HepG2 (cell line): ENCODE results near the gene MRPL48. TPM values are rescaled to one million over a fixed set of nuclear protein-coding genes. Genes with fewer than 3 reads are reported as not detected.
A peak's percentile ranks its signal among the peaks of the same experiment; 100 is the strongest.

Experiments used
- ELF4 ChIP-seq: sonication (generic); formaldehyde crosslinking; IDR thresholded peaks from 2 replicates; pipeline ENCODE4 v1.5.0; 2020; ENCODE audit warnings: missing genetic modification reagents, mild to moderate bottlenecking, moderate library complexity, borderline replicate concordance
- HOXA3 ChIP-seq: sonication (generic); formaldehyde crosslinking; IDR thresholded peaks from 2 replicates; pipeline ENCODE4 v1.5.0; 2020; ENCODE audit warnings: missing genetic modification reagents
- KAT7 ChIP-seq: IDR thresholded peaks from 2 replicates; pipeline ENCODE4 v1.6.1; 2018; ENCODE audit warnings: borderline replicate concordance, missing compliant biosample characterization
- LCORL ChIP-seq, 2 experiments: fragments of 450-650 bp in 1 of 2; sonication (generic) in 1 of 2; formaldehyde crosslinking in 1 of 2; IDR thresholded peaks; 2 replicates each; pipeline versions ENCODE4 v1.5.0 to v1.6.1; 2017 to 2020; ENCODE audit warnings: antibody characterized with exemption in 1 of 2, missing genetic modification reagents in 1 of 2
- MBNL3 ChIP-seq: fragments of 250-450 bp; sonication (Bioruptor Pico); conservative IDR thresholded peaks from 2 replicates; pipeline ENCODE4 v1.8.0; 2022; ENCODE audit warnings: mild to moderate bottlenecking, inconsistent platforms
- MIXL1 ChIP-seq: IDR thresholded peaks from 2 replicates; pipeline ENCODE4 v1.6.1; 2016
- RFXANK ChIP-seq: IDR thresholded peaks from 2 replicates; pipeline ENCODE4 v1.6.1; 2016
- SALL1 ChIP-seq: sonication (generic); formaldehyde crosslinking; IDR thresholded peaks from 2 replicates; pipeline ENCODE4 v1.8.0; 2022; ENCODE audit warnings: mild to moderate bottlenecking, missing genetic modification reagents
- SMC3 ChIP-seq: IDR thresholded peaks from 2 replicates; pipeline ENCODE4 v1.6.1; 2011; ENCODE audit warnings: low read length, improper control_type of control experiment
- THAP7 ChIP-seq: sonication (generic); formaldehyde crosslinking; IDR thresholded peaks from 2 replicates; pipeline ENCODE4 v1.8.1; 2023; ENCODE audit warnings: mild to moderate bottlenecking, missing genetic modification reagents
- ZFP91 ChIP-seq: sonication (generic); formaldehyde crosslinking; IDR thresholded peaks from 2 replicates; pipeline ENCODE4 v1.9.0; 2022; ENCODE audit warnings: missing genetic modification reagents, mild to moderate bottlenecking, borderline replicate concordance
- ZHX1 ChIP-seq: sonication (generic); formaldehyde crosslinking; IDR thresholded peaks from 2 replicates; pipeline ENCODE4 v1.8.1; 2022; ENCODE audit warnings: low read depth, mild to moderate bottlenecking, missing genetic modification reagents
- ZKSCAN5 ChIP-seq: sonication (generic); formaldehyde crosslinking; IDR thresholded peaks from 2 replicates; pipeline ENCODE4 v1.5.1; 2020; ENCODE audit warnings: mild to moderate bottlenecking, missing genetic modification reagents
- ZNF225 ChIP-seq: sonication (generic); formaldehyde crosslinking; IDR thresholded peaks from 2 replicates; pipeline ENCODE4 v1.4.0; 2020; ENCODE audit warnings: mild to moderate bottlenecking, missing genetic modification reagents
- ZNF263 ChIP-seq: sonication (generic); formaldehyde crosslinking; IDR thresholded peaks from 2 replicates; pipeline ENCODE4 v1.4.0; 2020; ENCODE audit warnings: missing genetic modification reagents
- ZNF451 ChIP-seq: sonication (generic); formaldehyde crosslinking; IDR thresholded peaks from 2 replicates; pipeline ENCODE4 v1.5.0; 2020; ENCODE audit warnings: mild to moderate bottlenecking, missing genetic modification reagents
- ZNF513 ChIP-seq: sonication (generic); formaldehyde crosslinking; conservative IDR thresholded peaks from 2 replicates; pipeline ENCODE4 v1.5.0; 2020; ENCODE audit warnings: missing genetic modification reagents
- ZNF674 ChIP-seq: sonication (generic); formaldehyde crosslinking; IDR thresholded peaks from 2 replicates; pipeline ENCODE4 v1.5.0; 2020; ENCODE audit warnings: low read depth, mild to moderate bottlenecking, missing genetic modification reagents
- ZNF709 ChIP-seq: sonication (generic); formaldehyde crosslinking; IDR thresholded peaks from 2 replicates; pipeline ENCODE4 v1.5.0; 2020; ENCODE audit warnings: mild to moderate bottlenecking, missing genetic modification reagents
- ZNF784 ChIP-seq: sonication (generic); formaldehyde crosslinking; IDR thresholded peaks from 2 replicates; pipeline ENCODE4 v1.5.1; 2020; ENCODE audit warnings: missing genetic modification reagents, mild to moderate bottlenecking, borderline replicate concordance
- ZNF891 ChIP-seq: sonication (generic); formaldehyde crosslinking; IDR thresholded peaks from 2 replicates; pipeline ENCODE4 v1.5.0; 2020; ENCODE audit warnings: mild to moderate bottlenecking, missing genetic modification reagents
- ZSCAN5A ChIP-seq: sonication (generic); formaldehyde crosslinking; IDR thresholded peaks from 2 replicates; pipeline ENCODE4 v1.8.0; 2022; ENCODE audit warnings: mild to moderate bottlenecking, missing genetic modification reagents, borderline replicate concordance
- polyA plus RNA-seq, 8 experiments: library from polyadenylated mRNA; depleted of rRNA in 3 of 8; stranded (reverse) in 7 of 8; unstranded in 1 of 8; fragments of >200 nt; fragmentation: Illumina TruSeq in 4 of 8; extraction: Trizol in 4 of 8; gene quantifications; 2 replicates each; pipeline versions ENCODE4 v1.2.1 to v1.2.3, GENCODE V29; 2011 to 2016; ENCODE audit warnings: low read depth in 4 of 8, missing spikeins in 1 of 8, mixed read lengths in 1 of 8; ENCODE audit not compliant: insufficient read depth in 1 of 8
- total RNA-seq, 5 experiments: library from RNA; depleted of rRNA; stranded (reverse); fragments of >200 nt; fragmentation: Illumina TruSeq; extraction: Trizol; gene quantifications; 2 replicates each; pipeline ENCODE4 v1.2.3, GENCODE V29; 2016; ENCODE audit warnings: low read depth in 1 of 5

MRPL48 gene
- total and polyA plus RNA-seq, 2 of the 13 experiments (the other 11 are each of a cell fraction or from before 2014, with no cell fraction given): 61.2 to 67.9 TPM

GRCh38 chr11:73784080-73784634 lies 3.5 kb upstream of the MRPL48 start (continued):
- TF ChIP-seq ZNF263 (CRISPR knock-in tag) (no peak), SALL1 (CRISPR knock-in tag) (peak; percentile 75), SMC3 (no peak), THAP7 (CRISPR knock-in tag) (no peak), ZNF891 (CRISPR knock-in tag) (no peak; the same call in 1 of the 2 replicates), MBNL3 (CRISPR knock-in tag) (no peak), ZNF674 (no peak), ZNF513 (CRISPR knock-in tag) (no peak), ELF4 (CRISPR knock-in tag) (no peak), ZSCAN5A (CRISPR knock-in tag) (no peak), ZFP91 (no peak), MIXL1 (CRISPR knock-in tag) (no peak), ZNF225 (CRISPR knock-in tag) (no peak), LCORL (IDR thresholded peaks at IDR 0.05) (no peak), LCORL (CRISPR knock-in tag; IDR thresholded peaks at IDR 0.05) (peak; percentile 34; the same call in 1 of the 2 replicates), ZHX1 (CRISPR knock-in tag) (no peak), ZKSCAN5 (no peak), RFXANK (CRISPR knock-in tag) (no peak), KAT7 (CRISPR knock-in tag) (0 out of 2 replicates have a peak, but pooled peaks have one; percentile 32), ZNF709 (no peak), ZNF451 (CRISPR knock-in tag) (no peak), ZNF784 (CRISPR knock-in tag) (no peak), HOXA3 (no peak)
